GM06990 (cell line): ENCODE results near the gene FRAS1.

ENCODE experiments used
- DNase-seq: peaks from one replicate; pipeline ENCODE4 v3.0.0-alpha.2; 2011; ENCODE audit not compliant: insufficient read length; ENCODE audit errors: extremely low read depth
- H3K27me3 ChIP-seq: replicated peaks from 2 replicates; pipeline ENCODE4 v1.6.0; 2011; ENCODE audit warnings: low read length; ENCODE audit not compliant: control insufficient read depth, insufficient read depth
- H3K36me3 ChIP-seq: 2 replicates; pipeline ENCODE4 v1.5.1; 2011; ENCODE audit warnings: low read length; ENCODE audit not compliant: control insufficient read depth, insufficient read depth
- H3K4me3 ChIP-seq: replicated peaks from 2 replicates; pipeline ENCODE4 v1.5.1; 2011; ENCODE audit warnings: low read depth, mild to moderate bottlenecking, control low read depth, low read length
- CTCF ChIP-seq: IDR thresholded peaks from 2 replicates; pipeline ENCODE4 v1.5.1; 2011; ENCODE audit warnings: low read length, control low read depth, mild to moderate bottlenecking, inconsistent platforms; ENCODE audit not compliant: insufficient read depth, poor library complexity, severe bottlenecking

Gene FRAS1

GRCh38 chr4:78551420-78552351 is 494.6 kb downstream of the FRAS1 start, which contains the start of gene ANXA3:
ANXA3 (plus strand) TSS chr4:78551770; CDS start chr4:78554474, 2,704 bp downstream.
- Histone ChIP-seq H3K4me3 (peak within 1 kb of the TSS; percentile 43), H3K27me3 (no peaks in the 10 kb centered on the region; the same call in none of the 2 replicates), H3K36me3 (no peaks in the 10 kb centered on the region)
- peak; percentile 43 for DNase-seq
- TF ChIP-seq CTCF = no peak

GRCh38 chr4:78552389-78553042 is 495.4 kb downstream of the FRAS1 start:
- no peak overlapping the region for H3K4me3 ChIP-seq
- H3K36me3 ChIP-seq = no peaks in the 10 kb centered on the region
- TF ChIP-seq CTCF = no peak
- no peaks in the 10 kb centered on the region; the same call in none of the 2 replicates for H3K27me3 ChIP-seq
- DNase-seq = no peak

GRCh38 chr4:78553043-78553396 is 495.9 kb downstream of the FRAS1 start:
- no peak for TF ChIP-seq CTCF
- Histone ChIP-seq H3K36me3 (no peaks in the 10 kb centered on the region), H3K4me3 (no peak overlapping the region), H3K27me3 (no peaks in the 10 kb centered on the region; the same call in none of the 2 replicates)
- no peak for DNase-seq

GRCh38 chr4:78553529-78554060 is 496.5 kb downstream of the FRAS1 start:
- Histone ChIP-seq H3K36me3 (no peaks in the 10 kb centered on the region), H3K4me3 (no peak overlapping the region), H3K27me3 (no peaks in the 10 kb centered on the region; the same call in none of the 2 replicates)
- no peak for DNase-seq
- TF ChIP-seq CTCF = no peak

- no peak for DNase-seq
- Histone ChIP-seq H3K4me3 (no peak overlapping the region), H3K36me3 (no peaks in the 10 kb centered on the region), H3K27me3 (peaks cover 2% of the 10 kb centered on the region)
- TF ChIP-seq CTCF = no peak
Measured at GRCh38 chr4:78556665-78557064, 499.5 kb downstream of the FRAS1 start.
